H9 (cell line): ENCODE results near the gene TSPEAR. TPM values are rescaled to one million over a fixed set of nuclear protein-coding genes. Genes with fewer than 3 reads are reported as not detected.

Experiments
- DNase-seq: peaks from one replicate; pipeline ENCODE4 v3.0.0-alpha.2; 2017
- H2AFZ ChIP-seq: one replicate; pipeline ENCODE4 v1.6.1; 2013; ENCODE audit warnings: mild to moderate bottlenecking, low read length, control low read depth, moderate library complexity
- H2AK5ac ChIP-seq: 2 replicates; pipeline ENCODE4 v1.6.1; 2013; ENCODE audit warnings: low read length, control low read depth, mixed read lengths; ENCODE audit not compliant: insufficient read length
- H2BK120ac ChIP-seq: one replicate; pipeline ENCODE4 v1.6.1; 2013; ENCODE audit warnings: low read depth, mild to moderate bottlenecking, low read length, control low read depth, inconsistent platforms; ENCODE audit not compliant: poor library complexity, severe bottlenecking
- H2BK12ac ChIP-seq: 2 replicates; pipeline ENCODE4 v1.6.1; 2013; ENCODE audit warnings: low read length, control low read depth, mixed read lengths, low read depth; ENCODE audit not compliant: insufficient read length
- H2BK15ac ChIP-seq: 2 replicates; pipeline ENCODE4 v1.6.1; 2013; ENCODE audit warnings: low read depth, low read length, control low read depth
- H2BK20ac ChIP-seq: one replicate; pipeline ENCODE4 v1.6.1; 2013; ENCODE audit warnings: low read depth, mild to moderate bottlenecking, low read length, control low read depth, inconsistent platforms; ENCODE audit not compliant: poor library complexity, severe bottlenecking
- H2BK5ac ChIP-seq: 2 replicates; pipeline ENCODE4 v1.6.1; 2013; ENCODE audit warnings: low read length, control low read depth, mixed read lengths; ENCODE audit not compliant: insufficient read length
- H3K14ac ChIP-seq: 2 replicates; pipeline ENCODE4 v1.6.1; 2013; ENCODE audit warnings: low read length, control low read depth; ENCODE audit not compliant: insufficient read depth
- H3K18ac ChIP-seq: 2 replicates; pipeline ENCODE4 v1.6.1; 2013; ENCODE audit warnings: low read depth, mild to moderate bottlenecking, mixed read lengths, low read length, control low read depth; ENCODE audit not compliant: insufficient read length
- H3K23ac ChIP-seq: 2 replicates; pipeline ENCODE4 v1.6.1; 2013; ENCODE audit warnings: low read length, control low read depth, mixed read lengths, low read depth; ENCODE audit not compliant: insufficient read length
- H3K23me2 ChIP-seq: 2 replicates; pipeline ENCODE4 v1.6.1; 2013; ENCODE audit warnings: low read depth, mild to moderate bottlenecking, mixed read lengths, low read length, control low read depth; ENCODE audit not compliant: insufficient read length, poor library complexity, severe bottlenecking
- H3K27ac ChIP-seq: 2 replicates; pipeline ENCODE4 v1.5.1; 2013; ENCODE audit warnings: low read length, control low read depth, mixed read lengths, low read depth; ENCODE audit not compliant: insufficient read length
- H3K27me3 ChIP-seq: 2 replicates; pipeline ENCODE4 v1.6.1; 2013; ENCODE audit warnings: low read length, control low read depth, inconsistent platforms; ENCODE audit not compliant: insufficient read depth
- H3K4ac ChIP-seq: 2 replicates; pipeline ENCODE4 v1.6.1; 2013; ENCODE audit warnings: low read depth, mild to moderate bottlenecking, control low read depth, inconsistent platforms, low read length, moderate library complexity
- H3K4me1 ChIP-seq: 2 replicates; pipeline ENCODE4 v1.6.1; 2013; ENCODE audit warnings: low read length, control low read depth, inconsistent platforms; ENCODE audit not compliant: insufficient read depth
- H3K4me2 ChIP-seq: 2 replicates; pipeline ENCODE4 v1.6.1; 2013; ENCODE audit warnings: low read length, control low read depth, mixed read lengths; ENCODE audit not compliant: insufficient read length, insufficient read depth
- H3K56ac ChIP-seq: 2 replicates; pipeline ENCODE4 v1.6.1; 2013; ENCODE audit warnings: low read depth, mild to moderate bottlenecking, mixed read lengths, low read length, control low read depth; ENCODE audit not compliant: insufficient read length
- H3K79me1 ChIP-seq: 2 replicates; pipeline ENCODE4 v1.6.1; 2013; ENCODE audit warnings: low read depth, mild to moderate bottlenecking, moderate library complexity, low read length, control low read depth, inconsistent platforms; ENCODE audit not compliant: insufficient read depth, poor library complexity, severe bottlenecking
- H3K79me2 ChIP-seq: 2 replicates; pipeline ENCODE4 v1.6.1; 2013; ENCODE audit warnings: low read length, control low read depth, inconsistent platforms; ENCODE audit not compliant: insufficient read depth
- H3K9ac ChIP-seq: 2 replicates; pipeline ENCODE4 v1.6.1; 2013; ENCODE audit warnings: low read length, control low read depth, mixed read lengths; ENCODE audit not compliant: insufficient read length; ENCODE audit errors: extremely low read depth
- H3K9me3 ChIP-seq: one replicate; pipeline ENCODE4 v1.6.1; 2013; ENCODE audit warnings: low read depth, low read length, inconsistent platforms; ENCODE audit not compliant: control insufficient read depth
- H3T11ph ChIP-seq: one replicate; pipeline ENCODE4 v1.6.1; 2013; ENCODE audit warnings: mild to moderate bottlenecking, low read length, control low read depth, inconsistent platforms
- H4K20me1 ChIP-seq: one replicate; pipeline ENCODE4 v1.6.1; 2013; ENCODE audit not compliant: control insufficient read depth, insufficient read length, insufficient read depth
- H4K5ac ChIP-seq: 2 replicates; pipeline ENCODE4 v1.6.1; 2013; ENCODE audit warnings: low read depth, mild to moderate bottlenecking, mixed read lengths, low read length, control low read depth; ENCODE audit not compliant: insufficient read length
- H4K8ac ChIP-seq: replicated peaks from 2 replicates; pipeline ENCODE4 v1.6.1; 2013; ENCODE audit warnings: low read length, control low read depth, mixed read lengths, low read depth; ENCODE audit not compliant: insufficient read length
- H4K91ac ChIP-seq: 2 replicates; pipeline ENCODE4 v1.6.1; 2013; ENCODE audit warnings: low read depth, mild to moderate bottlenecking, moderate library complexity, mixed read lengths, low read length, control low read depth; ENCODE audit not compliant: insufficient read length
- H3K27ac Mint-ChIP-seq, 3 experiments: 2 replicates in 2 of 3; 3 replicates in 1 of 3; pipeline ENCODE4 v1.8.0; 2020 to 2021; ENCODE audit warnings: mixed read lengths in 3 of 3, mild to moderate bottlenecking in 1 of 3, moderate library complexity in 1 of 3
- H3K27me3 Mint-ChIP-seq: 2 replicates; pipeline ENCODE4 v1.8.0; 2021; ENCODE audit warnings: low read depth, mild to moderate bottlenecking, moderate library complexity, mixed read lengths
- H3K36me3 Mint-ChIP-seq, 3 experiments: 2 replicates in 2 of 3; 3 replicates in 1 of 3; pipeline ENCODE4 v1.8.0; 2020 to 2021; ENCODE audit warnings: low read depth in 3 of 3, mixed read lengths in 3 of 3; ENCODE audit not compliant: insufficient read depth in 1 of 3
- H3K4me1 Mint-ChIP-seq, 2 experiments: 2 replicates each; pipeline ENCODE4 v1.8.0; 2020; ENCODE audit warnings: mixed read lengths in 2 of 2
- H3K4me3 Mint-ChIP-seq, 2 experiments: 2 replicates in 1 of 2; 3 replicates in 1 of 2; pipeline ENCODE4 v1.8.0; 2020 to 2021; ENCODE audit warnings: mild to moderate bottlenecking in 2 of 2, mixed read lengths in 2 of 2, moderate library complexity in 1 of 2
- H3K9me3 Mint-ChIP-seq, 2 experiments: 2 replicates in 1 of 2; 3 replicates in 1 of 2; pipeline ENCODE4 v1.8.0; 2020; ENCODE audit warnings: mild to moderate bottlenecking in 2 of 2, mixed read lengths in 2 of 2, moderate library complexity in 1 of 2
- CTCF ChIP-seq: fragments of 200-600 bp; sonication (generic); conservative IDR thresholded peaks from 3 replicates; pipeline ENCODE4 v1.8.0; 2021; ENCODE audit warnings: antibody characterized with exemption, mild to moderate bottlenecking
- total RNA-seq: library from RNA; stranded (reverse); gene quantifications from 2 replicates; pipeline ENCODE4 v1.2.1, GENCODE V29; 2021

The TSPEAR gene
- total RNA-seq, 1 experiment from 2014 or later = 1.3 TPM

- Histone ChIP-seq H3K23ac (no peak overlapping the region), H3K9me3 (no peaks in the 10 kb centered on the region), H3K27ac (no peak overlapping the region), H3K23me2 (no peaks in the 10 kb centered on the region), H4K8ac (no peak overlapping the region), H3K4ac (no peak overlapping the region), H4K5ac (no peak overlapping the region), H2AK5ac (no peak overlapping the region), H3K9ac (no peak overlapping the region), H3K18ac (no peak overlapping the region), H3K4me1 (no peaks in the 10 kb centered on the region), H2BK20ac (no peak overlapping the region), H3K14ac (no peak overlapping the region), H2BK120ac (no peak overlapping the region), H4K91ac (no peak overlapping the region), H3K79me2 (no peaks in the 10 kb centered on the region), H4K20me1 (peaks cover 4% of the 10 kb centered on the region), H3K4me2 (no peak overlapping the region), H2AFZ (no peak overlapping the region), H2BK12ac (no peak overlapping the region), H3K79me1 (no peaks in the 10 kb centered on the region), H3K56ac (no peak overlapping the region), H2BK5ac (no peak overlapping the region), H2BK15ac (no peak overlapping the region), H3K27me3 (no peaks in the 10 kb centered on the region), H3T11ph (no peak overlapping the region)
- Mint-ChIP-seq H3K27ac (no peak overlapping the region), H3K4me1 (peaks cover 11 to 14% of the 10 kb centered on the region in 2 experiments), H3K36me3 (no peaks in the 10 kb centered on the region; a peak in 1 of 7 replicates), H3K27me3 (no peaks in the 10 kb centered on the region), H3K9me3 (no peaks in the 10 kb centered on the region; a peak in 1 of 5 replicates), H3K4me3 (no peak overlapping the region)
- no peak for TF ChIP-seq CTCF
- no peak for DNase-seq
Observed at GRCh38 chr21:44471341-44471740, 240.0 kb downstream of the TSPEAR start.
